Muscle layer of duodenum (tissue), 2 donors: ENCODE measurements around the gene TCTN1.
"Not testable (repeated sequence)": the region's sequence is repeated elsewhere in the genome, so short reads cannot be mapped to it uniquely, and the experiment has no call there.

Experiments
- H3K27ac ChIP-seq: one replicate; pipeline ENCODE4 v1.7.0; 2013; ENCODE audit warnings: mild to moderate bottlenecking, low read length
- H3K27me3 ChIP-seq: one replicate; pipeline ENCODE4 v1.7.0; 2013; ENCODE audit warnings: low read depth, mild to moderate bottlenecking, control low read depth, low read length
- H3K36me3 ChIP-seq, 2 donors: one replicate each; pipeline ENCODE4 v1.7.0; 2013; ENCODE audit warnings: low read length in 2 of 2, control low read depth in 1 of 2, mild to moderate bottlenecking in 1 of 2; ENCODE audit not compliant: insufficient read depth in 2 of 2, control insufficient read depth in 1 of 2
- H3K4me1 ChIP-seq, 2 donors: one replicate each; pipeline ENCODE4 v1.7.0; 2013; ENCODE audit warnings: low read length in 2 of 2, mild to moderate bottlenecking in 2 of 2, control low read depth in 1 of 2, moderate library complexity in 1 of 2; ENCODE audit not compliant: insufficient read depth in 2 of 2, control insufficient read depth in 1 of 2
- H3K4me3 ChIP-seq, 2 donors: one replicate each; pipeline ENCODE4 v1.7.0; 2013; ENCODE audit warnings: low read length in 2 of 2, low read depth in 1 of 2, mild to moderate bottlenecking in 1 of 2
- H3K9me3 ChIP-seq, 2 donors: one replicate each; pipeline ENCODE4 v1.7.0; 2013; ENCODE audit warnings: low read length in 2 of 2, control low read depth in 1 of 2, mild to moderate bottlenecking in 1 of 2; ENCODE audit not compliant: control insufficient read depth in 1 of 2
- donor health status: healthy.

TCTN1 gene

DNA sequence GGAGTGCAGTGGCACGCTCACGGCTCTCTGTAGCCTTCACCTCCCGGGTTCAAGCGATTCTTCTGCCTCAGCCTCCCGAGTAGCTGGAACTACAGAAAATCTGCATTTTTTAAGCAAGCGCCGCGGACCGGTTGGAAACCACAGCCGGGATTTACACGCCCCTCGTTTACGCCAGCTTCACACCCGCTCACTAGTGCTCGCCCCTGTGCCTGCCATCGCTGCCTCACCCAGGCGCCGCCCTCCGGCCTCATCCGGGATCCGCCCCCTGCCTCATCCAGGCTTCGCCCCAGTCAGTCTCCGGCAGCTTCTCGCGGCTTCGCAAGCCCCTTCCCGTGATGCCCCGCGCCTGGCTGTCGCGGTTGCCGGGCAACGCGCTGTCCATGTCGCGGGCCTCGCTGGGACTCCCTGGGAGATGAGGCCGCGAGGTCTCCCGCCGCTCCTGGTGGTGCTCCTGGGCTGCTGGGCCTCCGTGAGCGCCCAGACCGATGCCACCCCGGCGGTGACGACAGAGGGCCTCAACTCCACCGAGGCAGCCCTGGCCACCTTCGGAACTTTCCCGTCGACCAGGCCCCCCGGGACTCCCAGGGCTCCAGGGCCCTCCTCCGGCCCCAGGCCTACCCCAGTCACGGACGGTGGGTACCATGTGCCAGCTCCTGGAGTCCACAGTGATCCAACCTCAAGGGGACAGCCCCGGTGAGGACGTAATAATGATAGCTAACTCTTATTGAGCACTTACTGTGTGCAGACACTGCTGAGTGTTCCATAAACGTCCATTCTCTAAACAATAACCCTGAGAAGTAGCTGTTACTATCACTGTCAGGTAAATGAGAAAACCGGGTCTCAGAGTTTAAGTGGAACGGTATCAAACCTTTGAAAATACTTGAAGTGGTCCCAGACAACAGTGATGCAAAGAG lies at the start of gene TCTN1:
TSS of gene TCTN1 (plus strand) at position 359 of the 914 bp plus-strand sequence. CDS start at position 413, 54 bp downstream.
- H3K27ac ChIP-seq = peak within 1 kb of the TSS; percentile 32
- no peaks in the 10 kb centered on the region for H3K9me3 ChIP-seq
- no peaks in the 10 kb centered on the region for H3K27me3 ChIP-seq

DNA sequence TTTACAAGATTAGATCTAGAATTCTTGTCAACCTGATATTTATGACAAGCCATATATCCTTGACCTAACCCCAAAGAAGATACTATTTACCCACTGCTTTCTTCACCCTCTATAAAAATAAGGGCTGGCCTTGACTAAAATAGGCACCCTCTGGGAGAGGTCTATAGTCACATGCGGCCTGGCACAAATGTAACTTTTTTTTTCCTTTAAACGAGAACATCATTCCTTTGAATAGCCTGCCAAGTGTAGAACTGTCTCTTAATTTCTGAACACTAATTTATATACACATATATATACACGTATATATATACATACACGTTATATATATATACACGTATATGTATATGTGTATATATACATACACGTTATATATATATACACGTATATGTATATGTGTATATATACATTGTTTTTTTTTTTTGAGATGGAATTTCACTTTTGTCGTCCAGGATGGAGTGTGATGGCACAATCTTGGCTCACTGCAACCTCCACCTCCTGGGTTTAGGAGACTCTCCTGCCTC lies 49.4 kb upstream of the TCTN1 start:
- Histone ChIP-seq H3K4me1 (peaks cover 6 to 45% of the 10 kb centered on the region in 2 donors), H3K27me3 (no peaks in the 10 kb centered on the region), H3K9me3 (peaks cover 0 to 1% of the 10 kb centered on the region in 2 donors), H3K4me3 (no peak overlapping the region), H3K27ac (peak overlapping the region; percentile 71), H3K36me3 (no peaks in the 10 kb centered on the region)

More for the DNA sequence above, at the start of gene TCTN1:
- Histone ChIP-seq H3K4me3 (peak within 1 kb of the TSS; percentile 76 to 91), H3K36me3 (no peaks in the 10 kb centered on the region), H3K4me1 (peaks cover 3 to 12% of the 10 kb centered on the region in 2 donors)

DNA sequence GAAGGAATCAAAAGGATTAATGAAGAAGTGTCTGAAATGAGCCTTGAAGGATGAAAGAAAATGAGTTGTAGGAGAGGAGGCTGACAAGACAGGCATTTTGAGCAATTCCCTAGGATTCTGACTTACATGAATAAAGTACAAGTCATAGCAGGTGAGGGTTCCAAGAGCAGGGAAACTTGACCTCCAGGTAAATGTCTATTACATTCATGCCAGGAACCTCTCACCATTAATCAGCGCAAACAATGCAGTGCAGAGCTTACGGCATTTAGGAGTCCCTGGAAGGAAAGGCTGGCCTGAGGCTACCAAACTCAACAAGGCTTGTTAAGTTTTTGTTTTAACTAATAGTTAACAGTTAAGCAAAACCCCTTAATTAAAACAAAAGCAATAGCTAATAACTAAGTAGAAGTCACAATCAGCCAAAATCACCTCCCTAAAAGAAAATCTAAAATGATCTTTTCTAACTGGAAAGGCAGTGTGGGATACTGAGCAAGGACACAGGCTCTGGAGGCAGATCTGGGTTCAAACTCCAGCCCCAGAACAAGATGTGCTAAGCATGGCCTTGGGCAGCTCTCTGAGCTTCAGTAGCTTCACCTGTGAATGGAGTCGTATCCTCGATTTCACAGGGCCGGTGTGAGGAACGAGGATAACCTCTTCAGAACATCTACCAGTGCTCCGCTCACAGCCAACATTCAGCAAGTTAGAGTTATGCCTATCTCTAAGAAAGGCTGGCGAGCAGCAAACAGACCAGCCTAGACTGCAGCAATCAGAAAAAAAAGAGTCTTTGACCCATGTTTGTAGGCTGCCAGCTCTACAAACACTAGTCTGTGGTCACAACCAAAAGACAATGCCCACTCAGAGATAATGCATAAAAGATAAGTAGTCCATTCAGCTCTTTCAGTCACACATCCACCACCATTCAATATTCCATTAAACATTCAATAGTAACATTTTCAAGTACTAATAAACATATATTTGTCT lies 47.7 kb upstream of the TCTN1 start:
- H3K27me3 ChIP-seq = no peaks in the 10 kb centered on the region
- H3K4me1 ChIP-seq = peaks cover 6 to 37% of the 10 kb centered on the region in 2 donors
- peaks cover 0 to 5% of the 10 kb centered on the region in 2 donors for H3K9me3 ChIP-seq
- H3K27ac ChIP-seq = no peak overlapping the region
- H3K4me3 ChIP-seq = no peak overlapping the region
- H3K36me3 ChIP-seq = no peaks in the 10 kb centered on the region

DNA sequence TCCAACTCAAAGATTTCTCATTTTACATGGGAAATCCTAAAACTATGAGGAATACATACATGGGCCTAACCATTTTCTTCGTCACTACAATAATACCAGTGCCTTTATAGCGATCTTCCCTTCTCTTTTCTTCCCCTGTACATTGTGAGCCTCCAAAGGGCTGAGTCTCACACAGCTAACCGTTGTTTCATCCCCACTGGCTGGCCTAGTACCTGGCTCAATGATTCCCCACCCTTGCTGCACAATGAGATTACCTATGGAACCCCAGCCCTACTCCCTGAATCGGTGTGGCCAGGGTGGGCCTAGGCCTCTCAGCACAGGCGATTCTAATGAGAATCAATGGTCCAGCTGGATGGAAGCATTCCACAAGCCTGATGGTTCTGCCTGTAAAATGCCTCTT lies 46.9 kb upstream of the TCTN1 start:
- H3K27me3 ChIP-seq = no peaks in the 10 kb centered on the region
- no peak overlapping the region for H3K27ac ChIP-seq
- peaks cover 6 to 34% of the 10 kb centered on the region in 2 donors for H3K4me1 ChIP-seq
- peaks cover 0 to 12% of the 10 kb centered on the region in 2 donors for H3K9me3 ChIP-seq
- H3K36me3 ChIP-seq = no peaks in the 10 kb centered on the region
- no peak overlapping the region for H3K4me3 ChIP-seq

DNA sequence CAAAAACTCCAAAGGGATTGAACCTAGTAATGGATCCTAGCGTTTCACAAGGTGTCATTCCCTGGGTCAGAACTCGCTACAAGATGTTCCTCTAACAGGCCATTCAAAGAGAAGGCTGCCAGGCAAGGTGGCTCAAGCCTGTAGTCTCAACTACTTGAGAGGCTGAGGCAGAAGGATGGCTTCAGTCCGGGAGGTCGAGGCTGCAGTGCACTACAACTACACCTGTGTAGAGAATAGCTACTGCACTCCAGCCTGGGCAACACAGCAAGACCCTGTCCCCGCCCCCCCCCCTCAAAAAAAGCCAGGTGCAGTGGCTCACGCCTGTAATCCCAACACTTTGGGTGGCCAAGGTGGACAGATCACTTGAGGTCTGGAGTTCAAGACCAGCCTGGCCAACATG lies 45.2 kb upstream of the TCTN1 start:
- H3K9me3 ChIP-seq = peaks cover 0 to 13% of the 10 kb centered on the region in 2 donors
- peaks cover 6 to 20% of the 10 kb centered on the region in 2 donors for H3K4me1 ChIP-seq
- no peaks in the 10 kb centered on the region for H3K27me3 ChIP-seq
- H3K36me3 ChIP-seq = no peaks in the 10 kb centered on the region
- H3K4me3 ChIP-seq = no peak overlapping the region
- no peak overlapping the region for H3K27ac ChIP-seq

DNA sequence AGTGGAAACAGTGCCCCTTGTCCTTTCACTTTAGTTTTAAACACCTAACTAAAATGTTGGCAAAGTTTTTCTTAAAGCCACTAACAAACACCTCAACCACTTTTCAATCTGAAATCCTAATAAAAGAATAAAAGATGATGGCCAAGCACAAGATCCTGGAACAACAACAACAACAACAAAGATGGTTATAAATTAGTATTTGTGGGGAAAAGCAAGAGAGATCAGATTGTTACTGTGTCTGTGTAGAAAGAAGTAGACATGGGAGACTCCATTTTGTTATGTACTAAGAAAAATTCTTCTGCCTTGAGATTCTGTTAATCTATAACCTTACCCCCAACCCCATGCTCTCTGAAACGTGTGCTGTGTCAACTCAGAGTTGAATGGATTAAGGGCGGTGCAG lies 44.1 kb upstream of the TCTN1 start:
- H3K36me3 ChIP-seq, H3K27ac ChIP-seq, H3K27me3 ChIP-seq, H3K4me3 ChIP-seq: not testable (repeated sequence)
- Histone ChIP-seq H3K9me3 (peaks cover 0 to 13% of the 10 kb centered on the region in 2 donors), H3K4me1 (peaks cover 5 to 19% of the 10 kb centered on the region in 2 donors)

DNA sequence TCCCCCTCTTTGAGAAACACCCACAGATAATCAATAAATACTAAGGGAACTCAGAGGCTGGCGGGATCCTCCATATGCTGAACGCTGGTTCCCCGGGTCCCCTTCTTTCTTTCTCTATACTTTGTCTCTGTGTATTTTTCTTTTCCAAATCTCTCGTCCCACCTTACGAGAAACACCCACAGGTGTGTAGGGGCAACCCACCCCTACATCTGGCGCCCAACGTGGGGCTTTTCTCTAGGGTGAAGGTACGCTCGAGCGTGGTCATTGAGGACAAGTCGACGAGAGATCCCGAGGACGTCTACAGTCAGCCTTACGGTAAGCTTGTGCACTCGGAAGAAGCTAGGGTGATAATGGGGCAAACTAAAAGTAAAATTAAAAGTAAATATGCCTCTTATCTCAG lies 43.1 kb upstream of the TCTN1 start:
- not testable (repeated sequence) for H3K27me3 ChIP-seq, H3K27ac ChIP-seq
- H3K4me1 ChIP-seq = peaks cover 5 to 23% of the 10 kb centered on the region in 2 donors

DNA sequence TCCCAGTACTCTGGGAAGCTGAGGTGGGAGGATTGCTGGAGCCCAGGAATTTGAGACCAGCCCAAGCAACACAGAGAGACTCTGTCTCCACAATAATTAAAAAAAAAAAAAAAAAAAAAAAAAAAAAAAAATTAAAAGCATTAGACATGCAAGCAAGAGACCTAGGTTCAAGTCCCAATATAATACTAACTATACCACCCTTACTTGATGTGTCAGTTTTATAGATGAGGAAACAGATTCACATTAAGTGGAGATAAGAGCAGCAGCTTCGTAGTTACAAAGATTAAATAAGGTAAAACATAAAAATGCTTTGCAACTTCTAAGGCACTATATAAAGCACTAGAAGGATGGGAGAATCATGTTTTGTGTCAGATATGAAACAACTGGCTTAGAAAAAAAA lies 39.9 kb upstream of the TCTN1 start:
- no peak overlapping the region for H3K4me3 ChIP-seq
- no peaks in the 10 kb centered on the region for H3K27me3 ChIP-seq
- H3K27ac ChIP-seq = no peak overlapping the region
- H3K36me3 ChIP-seq = peaks cover 0 to 4% of the 10 kb centered on the region in 2 donors
- H3K4me1 ChIP-seq = peaks cover 18 to 42% of the 10 kb centered on the region in 2 donors
- peaks cover 0 to 13% of the 10 kb centered on the region in 2 donors for H3K9me3 ChIP-seq

More for the DNA sequence above, 43.1 kb upstream of the TCTN1 start:
- H3K4me3 ChIP-seq, H3K36me3 ChIP-seq: not testable (repeated sequence)
- H3K9me3 ChIP-seq = peaks cover 0 to 13% of the 10 kb centered on the region in 2 donors

DNA sequence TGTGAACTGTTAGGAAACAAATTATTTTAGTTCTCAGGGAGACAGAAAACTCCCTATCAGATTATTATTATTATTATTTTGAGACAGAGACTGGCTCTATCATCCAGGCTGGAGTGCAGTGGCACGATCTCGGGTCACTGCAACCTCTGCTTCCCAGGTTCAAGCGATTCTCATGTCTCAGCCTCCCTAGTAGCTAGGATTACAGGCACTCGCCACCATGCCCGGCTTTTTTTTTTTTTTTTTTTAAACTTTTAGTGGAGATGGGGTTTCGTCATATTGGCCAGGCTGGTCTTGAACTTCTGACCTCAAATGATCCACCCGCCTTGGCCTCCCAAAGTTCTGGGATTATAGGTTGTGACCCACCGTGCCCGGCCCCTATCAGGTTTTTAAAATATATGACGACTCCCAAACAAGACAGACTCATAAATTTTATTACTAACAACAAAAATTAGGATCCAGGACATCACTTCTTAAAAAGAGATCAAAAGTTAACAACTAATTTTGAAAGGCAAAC lies 39.2 kb upstream of the TCTN1 start:
- H3K4me3 ChIP-seq, H3K9me3 ChIP-seq, H3K27ac ChIP-seq, H3K36me3 ChIP-seq, H3K27me3 ChIP-seq: not testable (repeated sequence)
- peaks cover 22 to 49% of the 10 kb centered on the region in 2 donors for H3K4me1 ChIP-seq

DNA sequence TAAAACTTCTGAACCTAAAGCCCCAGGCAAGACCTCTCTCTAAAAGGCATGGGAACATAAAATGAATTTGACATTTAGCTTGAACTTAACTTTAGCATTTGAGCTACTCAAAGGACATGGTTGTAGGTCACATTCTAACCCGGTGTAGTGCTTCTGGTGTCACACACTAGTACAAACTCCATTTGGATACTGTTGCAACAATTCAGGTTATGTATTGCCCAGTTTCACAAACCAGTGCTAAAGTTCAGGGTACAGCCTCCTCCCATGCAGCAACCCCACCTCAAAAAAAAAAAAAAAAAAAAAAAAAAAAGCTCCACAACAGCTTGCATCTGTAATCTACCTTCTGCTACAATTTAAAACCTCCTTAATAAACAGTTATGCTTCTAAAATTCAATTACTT lies 38.6 kb upstream of the TCTN1 start:
- H3K4me3 ChIP-seq = no peak overlapping the region
- H3K9me3 ChIP-seq = peaks cover 0 to 8% of the 10 kb centered on the region in 2 donors
- H3K4me1 ChIP-seq = peaks cover 22 to 49% of the 10 kb centered on the region in 2 donors
- H3K27me3 ChIP-seq = no peaks in the 10 kb centered on the region
- peaks cover 0 to 4% of the 10 kb centered on the region in 2 donors for H3K36me3 ChIP-seq
- peak overlapping the region; percentile 68 for H3K27ac ChIP-seq
